Cardiac muscle cell (in vitro differentiated cells and primary cell): Measurements from ENCODE around the gene ZNF774. TPM values are rescaled to one million over a fixed set of nuclear protein-coding genes. Genes with fewer than 3 reads are reported as not detected.
A peak's percentile ranks its signal among the peaks of the same experiment; 100 is the strongest.

Experiments used
- DNase-seq, 2 donors: peaks; one replicate each; pipeline versions ENCODE4 v3.0.0 to v3.0.0-alpha.2; 2010 to 2017; ENCODE audit warnings: low read depth in 1 of 2, low spot score in 1 of 2
- H3K27ac ChIP-seq: fragments of 200-600 bp; sonication (generic); 2 replicates; pipeline ENCODE4 v1.5.1; 2016
- H3K27me3 ChIP-seq: fragments of 200-600 bp; sonication (generic); 2 replicates; pipeline ENCODE4 v1.6.0; 2016; ENCODE audit warnings: control low read depth
- H3K36me3 ChIP-seq: fragments of 200-600 bp; sonication (generic); 2 replicates; pipeline ENCODE4 v1.5.1; 2016; ENCODE audit warnings: control low read depth
- H3K4me1 ChIP-seq: fragments of 200-600 bp; sonication (generic); 2 replicates; pipeline ENCODE4 v1.8.1; 2017; ENCODE audit warnings: low read depth, mild to moderate bottlenecking, mixed run types
- H3K4me3 ChIP-seq: fragments of 200-600 bp; sonication (generic); 2 replicates; pipeline ENCODE4 v1.5.1; 2016; ENCODE audit warnings: mild to moderate bottlenecking
- H3K9me3 ChIP-seq: fragments of 200-600 bp; sonication (generic); 2 replicates; pipeline ENCODE4 v1.5.1; 2017; ENCODE audit warnings: low read depth, mild to moderate bottlenecking, control low read depth
- polyA plus RNA-seq: library from polyadenylated mRNA; unstranded; fragments of >200 nt; fragmentation: Nextera tagmentation; extraction: Ambion mirVana; gene quantifications from 2 replicates; pipeline ENCODE4 v1.2.1, GENCODE V29; 2016
- total RNA-seq: library from RNA; depleted of rRNA; stranded (reverse); fragments of >200 nt; gene quantifications from 2 replicates; pipeline ENCODE4 v1.2.3, GENCODE V29; 2016
- TF ChIP-seq, protein P1 (sequence below): IDR thresholded peaks from 2 replicates; pipeline ENCODE4 v1.5.1; 2012; ENCODE audit warnings: low read depth, mild to moderate bottlenecking, low read length

Gene ZNF774
- total and polyA plus RNA-seq, 2 experiments from 2014 or later: 1.7 to 2.1 TPM

DNA sequence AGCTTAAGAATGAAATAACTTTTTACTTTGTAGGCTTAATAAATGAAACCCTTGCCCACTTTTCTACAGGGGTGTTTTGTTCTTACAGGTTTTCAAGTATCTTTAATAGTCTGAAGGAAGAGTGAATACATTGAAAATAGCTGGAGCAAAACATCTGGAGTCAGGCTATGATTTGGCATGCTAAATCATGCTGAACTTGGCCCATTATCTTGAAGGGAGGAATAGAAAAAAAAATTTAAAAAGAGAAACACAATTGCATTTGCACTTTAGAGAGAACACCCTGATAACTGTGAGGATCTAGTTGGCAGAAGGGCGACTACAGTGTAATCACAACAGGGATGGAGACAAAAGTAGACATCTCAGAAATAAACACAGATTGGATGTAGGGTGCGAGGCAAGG, 34.1 kb downstream of the ZNF774 start:
- no peak overlapping the region for H3K27ac ChIP-seq
- no peak for DNase-seq
- no peaks in the 10 kb centered on the region for H3K9me3 ChIP-seq
- H3K36me3 ChIP-seq: no peaks in the 10 kb centered on the region
- peaks cover 8% of the 10 kb centered on the region for H3K4me1 ChIP-seq
- TF ChIP-seq, protein P1, sequence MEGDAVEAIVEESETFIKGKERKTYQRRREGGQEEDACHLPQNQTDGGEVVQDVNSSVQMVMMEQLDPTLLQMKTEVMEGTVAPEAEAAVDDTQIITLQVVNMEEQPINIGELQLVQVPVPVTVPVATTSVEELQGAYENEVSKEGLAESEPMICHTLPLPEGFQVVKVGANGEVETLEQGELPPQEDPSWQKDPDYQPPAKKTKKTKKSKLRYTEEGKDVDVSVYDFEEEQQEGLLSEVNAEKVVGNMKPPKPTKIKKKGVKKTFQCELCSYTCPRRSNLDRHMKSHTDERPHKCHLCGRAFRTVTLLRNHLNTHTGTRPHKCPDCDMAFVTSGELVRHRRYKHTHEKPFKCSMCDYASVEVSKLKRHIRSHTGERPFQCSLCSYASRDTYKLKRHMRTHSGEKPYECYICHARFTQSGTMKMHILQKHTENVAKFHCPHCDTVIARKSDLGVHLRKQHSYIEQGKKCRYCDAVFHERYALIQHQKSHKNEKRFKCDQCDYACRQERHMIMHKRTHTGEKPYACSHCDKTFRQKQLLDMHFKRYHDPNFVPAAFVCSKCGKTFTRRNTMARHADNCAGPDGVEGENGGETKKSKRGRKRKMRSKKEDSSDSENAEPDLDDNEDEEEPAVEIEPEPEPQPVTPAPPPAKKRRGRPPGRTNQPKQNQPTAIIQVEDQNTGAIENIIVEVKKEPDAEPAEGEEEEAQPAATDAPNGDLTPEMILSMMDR: no peak
- no peak overlapping the region for H3K4me3 ChIP-seq
- no peaks in the 10 kb centered on the region for H3K27me3 ChIP-seq

DNA sequence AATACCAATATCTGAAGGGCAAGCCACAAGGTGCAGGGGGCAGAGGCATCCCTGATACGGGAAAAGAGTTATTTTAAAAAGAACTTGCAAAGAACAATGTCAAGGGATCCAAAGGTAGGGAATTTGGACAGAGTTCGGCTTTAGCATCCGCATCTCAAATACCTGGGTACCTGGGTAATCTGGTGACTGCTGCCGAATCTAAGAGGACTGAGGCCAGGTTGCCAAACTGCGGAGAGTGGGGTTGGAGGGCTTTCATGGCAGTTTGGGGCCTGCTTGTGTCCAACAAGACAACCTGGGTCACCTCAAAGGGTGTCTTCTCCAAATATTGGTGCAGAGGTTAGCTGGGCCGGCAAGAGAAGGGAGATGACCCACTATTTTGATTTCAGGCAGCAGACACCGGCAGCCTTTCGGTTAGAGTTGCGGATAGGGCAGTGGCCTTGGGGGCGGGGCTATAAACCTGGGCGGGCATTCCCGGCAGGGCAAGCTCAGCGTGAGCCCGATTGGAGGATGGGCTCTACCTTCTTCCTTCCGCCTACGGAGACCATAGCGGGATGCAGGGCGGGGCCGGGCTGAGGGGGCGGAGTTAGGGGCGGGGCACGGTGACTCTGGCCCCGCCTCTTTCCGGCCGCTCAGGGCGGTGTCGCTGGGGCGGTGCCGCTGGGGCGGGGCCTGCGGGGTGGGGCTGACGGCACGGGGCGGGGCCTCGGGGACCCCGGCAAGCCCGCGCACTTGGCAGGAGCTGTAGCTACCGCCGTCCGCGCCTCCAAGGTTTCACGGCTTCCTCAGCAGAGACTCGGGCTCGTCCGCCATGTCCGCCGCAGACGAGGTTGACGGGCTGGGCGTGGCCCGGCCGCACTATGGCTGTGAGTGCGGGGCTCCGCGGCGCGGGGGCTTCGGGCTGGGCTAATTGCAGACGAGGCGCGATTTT, 35.7 kb downstream of the ZNF774 start, which contains the start of gene IQGAP1:
IQGAP1 (plus strand) TSS at position 709 of the 928 bp plus-strand sequence; CDS start at position 809, 100 bp downstream.
- Histone ChIP-seq H3K4me3 (peak within 1 kb of the TSS; percentile 82), H3K4me1 (peaks cover 12% of the 10 kb centered on the region), H3K27me3 (no peaks in the 10 kb centered on the region), H3K27ac (peak within 1 kb of the TSS; percentile 77), H3K36me3 (no peaks in the 10 kb centered on the region), H3K9me3 (no peaks in the 10 kb centered on the region)
- DNase-seq: peak; percentile 96 to 98
- TF ChIP-seq, protein P1: no peak

DNA sequence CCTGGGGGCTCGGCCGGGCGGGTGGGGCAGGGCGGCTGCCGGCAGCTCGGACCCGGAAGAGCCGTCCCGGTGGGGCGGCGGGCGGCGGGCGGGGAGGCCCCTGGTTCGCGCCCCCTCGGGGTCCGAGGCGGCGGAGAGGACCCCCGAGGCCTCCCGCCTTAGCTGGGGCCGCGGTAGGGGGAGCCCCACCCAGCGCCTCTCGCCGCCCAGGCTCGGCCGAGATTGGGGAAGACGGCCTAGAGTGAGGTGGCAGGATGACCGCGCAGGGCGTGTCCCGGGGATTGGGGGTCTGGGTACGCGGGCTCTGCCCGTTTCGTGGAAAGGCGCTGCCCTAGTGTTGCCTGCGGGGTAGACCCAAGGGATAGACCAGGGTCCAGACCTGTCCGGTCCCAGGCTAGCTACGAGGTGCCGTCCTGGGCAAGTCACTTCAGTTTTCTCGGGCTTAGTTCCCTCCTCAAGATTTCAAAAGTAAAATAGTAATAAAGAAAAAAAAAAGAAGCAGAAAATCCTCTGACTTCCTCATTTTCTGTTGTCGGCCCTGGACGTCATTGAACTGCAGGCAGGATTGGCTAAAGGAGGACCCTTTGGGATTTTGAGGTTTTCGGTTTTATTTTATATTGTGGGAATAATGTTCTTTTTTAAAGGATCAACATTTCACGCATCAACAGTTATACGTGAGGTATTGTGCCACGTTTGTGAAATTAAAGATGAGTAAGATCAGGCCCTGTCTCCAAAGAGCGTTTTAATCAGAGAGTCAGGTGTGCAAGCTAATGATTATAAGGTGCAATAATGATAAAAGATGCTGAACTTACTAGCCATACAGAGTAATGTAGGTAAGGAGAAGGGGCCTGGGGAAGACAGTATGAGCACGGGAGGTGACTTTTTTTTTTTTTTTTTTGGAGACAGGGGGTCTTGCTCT, 36.6 kb downstream of the ZNF774 start:
- Histone ChIP-seq H3K27me3 (no peaks in the 10 kb centered on the region), H3K9me3 (no peaks in the 10 kb centered on the region), H3K27ac (peak overlapping the region; percentile 77), H3K4me3 (peak overlapping the region; percentile 82), H3K4me1 (peaks cover 12% of the 10 kb centered on the region), H3K36me3 (no peaks in the 10 kb centered on the region)
- DNase-seq: peak; percentile 55 to 56
- TF ChIP-seq, protein P1: no peak

DNA sequence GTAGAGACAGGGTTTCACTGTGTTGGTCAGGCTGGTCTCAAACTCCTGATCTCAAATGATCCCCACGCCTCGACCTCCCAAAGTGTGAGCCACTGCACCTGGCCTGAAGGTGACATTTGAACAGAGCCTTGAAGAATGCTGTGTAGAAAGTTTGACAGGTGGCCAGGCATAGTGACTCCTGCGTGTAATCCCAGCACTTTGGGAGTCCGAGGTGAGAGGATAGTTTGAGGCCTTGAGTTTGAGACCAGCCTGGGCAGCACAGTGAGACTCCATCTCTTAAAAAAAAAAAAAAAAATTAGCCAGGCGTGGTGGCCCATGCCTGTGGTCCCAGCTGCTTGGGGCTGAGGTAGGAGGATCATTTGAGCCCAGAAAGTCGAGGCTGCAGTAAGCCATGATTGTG, 37.4 kb downstream of the ZNF774 start:
- Histone ChIP-seq H3K4me3 (no peak overlapping the region), H3K9me3 (no peaks in the 10 kb centered on the region), H3K27me3 (no peaks in the 10 kb centered on the region), H3K27ac (no peak overlapping the region), H3K36me3 (no peaks in the 10 kb centered on the region), H3K4me1 (peaks cover 16% of the 10 kb centered on the region)
- no peak for DNase-seq
- TF ChIP-seq, protein P1: no peak

DNA sequence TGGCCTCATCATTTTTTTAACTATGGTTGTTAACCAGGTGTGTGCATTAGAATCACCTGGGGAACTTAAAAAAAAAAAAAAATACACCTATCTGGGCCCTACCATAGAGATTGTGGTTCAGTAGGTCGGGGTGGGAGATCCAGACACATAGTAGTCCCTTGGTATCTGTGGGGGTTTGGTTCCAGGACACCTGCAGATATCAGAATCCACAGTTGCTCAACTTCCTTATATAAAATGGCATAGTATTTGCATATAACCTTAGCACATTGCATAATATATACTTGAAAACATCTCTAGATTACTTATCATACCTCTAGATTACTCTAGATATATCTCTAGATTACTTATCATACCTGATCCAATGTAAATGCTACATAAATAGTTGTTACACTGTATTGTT, 41.0 kb downstream of the ZNF774 start:
- DNase-seq: no peak
- Histone ChIP-seq H3K4me3 (no peak overlapping the region), H3K4me1 (peaks cover 28% of the 10 kb centered on the region), H3K9me3 (no peaks in the 10 kb centered on the region), H3K27ac (no peak overlapping the region), H3K27me3 (no peaks in the 10 kb centered on the region), H3K36me3 (no peaks in the 10 kb centered on the region)
- TF ChIP-seq, protein P1: no peak
